HuH-7 (cell line): ENCODE data around the gene OR8S1.
"Not testable (repeated sequence)": the region's sequence is repeated elsewhere in the genome, so short reads cannot be mapped to it uniquely, and the experiment has no call there.

Experiments used
- DNase-seq: peaks from one replicate; pipeline ENCODE4 v3.0.0; 2011; ENCODE audit warnings: low spot score

OR8S1 gene

GRCh38 chr12:48525332-48525731, at the start of gene OR8S1:
TSS of gene OR8S1 (plus strand) at chr12:48525632. CDS start at chr12:48525632, 0 bp downstream.
- no peak for DNase-seq

- DNase-seq: no peak
Observed at GRCh38 chr12:48482198-48482597, 43.2 kb upstream of the OR8S1 start, which contains the start of gene C12orf54. TSS of gene C12orf54 (plus strand) at chr12:48482498. CDS start at chr12:48483297, 799 bp downstream.

- no peak for DNase-seq
Observed at GRCh38 chr12:48482930-48483329, 42.5 kb upstream of the OR8S1 start.

- no peak for DNase-seq
Observed at GRCh38 chr12:48486261-48486660, 39.2 kb upstream of the OR8S1 start.

GRCh38 chr12:48486679-48487078, 38.8 kb upstream of the OR8S1 start:
- no peak for DNase-seq

- DNase-seq: no peak
Observed at GRCh38 chr12:48489012-48489411, 36.4 kb upstream of the OR8S1 start.

- DNase-seq: not testable (repeated sequence)
Observed at GRCh38 chr12:48489456-48489855, 36.0 kb upstream of the OR8S1 start.

GRCh38 chr12:48500281-48500680, 25.2 kb upstream of the OR8S1 start:
- DNase-seq: not testable (repeated sequence)

- DNase-seq: not testable (repeated sequence)
Observed at GRCh38 chr12:48506836-48507235, 18.6 kb upstream of the OR8S1 start.

- DNase-seq: no peak
Observed at GRCh38 chr12:48508987-48509386, 16.4 kb upstream of the OR8S1 start.

GRCh38 chr12:48510111-48510510, 15.3 kb upstream of the OR8S1 start:
- no peak for DNase-seq

- DNase-seq: no peak
Observed at GRCh38 chr12:48512855-48513254, 12.6 kb upstream of the OR8S1 start.

- no peak for DNase-seq
Observed at GRCh38 chr12:48514728-48515127, 10.7 kb upstream of the OR8S1 start.

- not testable (repeated sequence) for DNase-seq
Observed at GRCh38 chr12:48520381-48520780, 5.1 kb upstream of the OR8S1 start.

- no peak for DNase-seq
Observed at GRCh38 chr12:48527891-48528670, 2.6 kb downstream of the OR8S1 start.

GRCh38 chr12:48532601-48533000, 7.2 kb downstream of the OR8S1 start:
- DNase-seq: no peak

GRCh38 chr12:48536602-48537001, 11.2 kb downstream of the OR8S1 start:
- no peak for DNase-seq

- no peak for DNase-seq
Observed at GRCh38 chr12:48542300-48542928, 17.0 kb downstream of the OR8S1 start.

GRCh38 chr12:48545833-48546469, 20.5 kb downstream of the OR8S1 start:
- no peak for DNase-seq

GRCh38 chr12:48547012-48547411, 21.6 kb downstream of the OR8S1 start:
- not testable (repeated sequence) for DNase-seq

- DNase-seq: not testable (repeated sequence)
Observed at GRCh38 chr12:48551636-48552035, 26.2 kb downstream of the OR8S1 start.

- DNase-seq: not testable (repeated sequence)
Observed at GRCh38 chr12:48553666-48554343, 28.4 kb downstream of the OR8S1 start.
